Measurements from ENCODE around the gene TBC1D22A.

TBC1D22A gene

GRCh38 chr22:47172771-47173534, 410.5 kb downstream of the TBC1D22A start (continued):
- TF ChIP-seq GLIS3 (CRISPR knock-in tag; IDR thresholded peaks at IDR 0.05) = no peak
- TF ChIP-seq PPARA (CRISPR knock-in tag; IDR thresholded peaks at IDR 0.05; ENCODE audit: borderline replicate concordance) = no peak
- no peak for TF ChIP-seq ZFP30 (CRISPR knock-in tag; IDR thresholded peaks at IDR 0.05)
- TF ChIP-seq ISL1 (CRISPR knock-in tag; IDR thresholded peaks at IDR 0.05) = no peak
- TF ChIP-seq RARB (CRISPR knock-in tag; IDR thresholded peaks at IDR 0.05) = no peak
- no peak for TF ChIP-seq TCF4 (CRISPR knock-in tag; IDR thresholded peaks at IDR 0.05; ENCODE audit: borderline replicate concordance)
- no peak for TF ChIP-seq ZNF8 (CRISPR knock-in tag; IDR thresholded peaks at IDR 0.05)
- no peak for TF ChIP-seq CSDC2 (CRISPR knock-in tag; IDR thresholded peaks at IDR 0.05)
- no peak for TF ChIP-seq ZNF70 (CRISPR knock-in tag; IDR thresholded peaks at IDR 0.05)
- no peak for TF ChIP-seq ZFP3 (CRISPR knock-in tag; IDR thresholded peaks at IDR 0.05)
- TF ChIP-seq TOX (CRISPR knock-in tag; IDR thresholded peaks at IDR 0.05; ENCODE audit: borderline replicate concordance) = no peak
- TF ChIP-seq BACH2 (CRISPR knock-in tag; IDR thresholded peaks at IDR 0.05; ENCODE audit: borderline replicate concordance) = no peak
- no peak for TF ChIP-seq POU6F1 (CRISPR knock-in tag; IDR thresholded peaks at IDR 0.05; ENCODE audit: borderline replicate concordance, low read depth)

DNA sequence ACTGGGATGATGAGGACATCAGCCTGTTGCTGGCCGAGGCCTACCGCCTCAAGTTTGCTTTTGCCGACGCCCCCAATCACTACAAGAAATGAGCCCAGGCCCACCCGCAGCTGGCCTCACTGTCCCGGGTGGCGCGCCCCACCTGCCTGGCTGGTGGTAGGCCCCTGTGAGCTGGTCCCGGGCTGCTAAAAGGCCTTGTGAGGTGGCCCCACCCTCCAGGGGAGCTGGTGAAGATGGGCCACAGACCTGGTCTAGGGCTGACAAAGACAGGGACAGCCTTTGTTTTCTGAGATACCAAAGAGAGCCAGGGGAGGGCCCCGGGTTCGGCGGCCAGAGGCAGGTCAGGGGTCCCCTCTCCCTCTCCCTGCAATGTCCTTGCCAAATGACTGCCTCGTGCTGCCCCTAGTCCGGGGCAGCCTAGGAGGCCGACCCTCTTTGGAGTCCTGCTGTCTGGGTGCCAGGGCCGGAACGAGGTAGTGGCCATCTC, 411.1 kb downstream of the TBC1D22A start:
- no peak for ATAC-seq
- TF ChIP-seq ZNF565 (CRISPR knock-in tag; conservative IDR thresholded peaks at IDR 0.05; ENCODE audit: low read depth) (no peak), CSRNP3 (CRISPR knock-in tag; IDR thresholded peaks at IDR 0.05) (no peak), ZC3H10 (CRISPR knock-in tag; IDR thresholded peaks at IDR 0.05) (no peak), ZNF70 (CRISPR knock-in tag; IDR thresholded peaks at IDR 0.05) (no peak), RARB (CRISPR knock-in tag; IDR thresholded peaks at IDR 0.05) (no peak), BACH2 (CRISPR knock-in tag; IDR thresholded peaks at IDR 0.05; ENCODE audit: borderline replicate concordance) (no peak), ZNF8 (CRISPR knock-in tag; IDR thresholded peaks at IDR 0.05) (no peak), PPARA (CRISPR knock-in tag; IDR thresholded peaks at IDR 0.05; ENCODE audit: borderline replicate concordance) (no peak), ZFP3 (CRISPR knock-in tag; IDR thresholded peaks at IDR 0.05) (no peak)
- TF ChIP-seq, protein P1, sequence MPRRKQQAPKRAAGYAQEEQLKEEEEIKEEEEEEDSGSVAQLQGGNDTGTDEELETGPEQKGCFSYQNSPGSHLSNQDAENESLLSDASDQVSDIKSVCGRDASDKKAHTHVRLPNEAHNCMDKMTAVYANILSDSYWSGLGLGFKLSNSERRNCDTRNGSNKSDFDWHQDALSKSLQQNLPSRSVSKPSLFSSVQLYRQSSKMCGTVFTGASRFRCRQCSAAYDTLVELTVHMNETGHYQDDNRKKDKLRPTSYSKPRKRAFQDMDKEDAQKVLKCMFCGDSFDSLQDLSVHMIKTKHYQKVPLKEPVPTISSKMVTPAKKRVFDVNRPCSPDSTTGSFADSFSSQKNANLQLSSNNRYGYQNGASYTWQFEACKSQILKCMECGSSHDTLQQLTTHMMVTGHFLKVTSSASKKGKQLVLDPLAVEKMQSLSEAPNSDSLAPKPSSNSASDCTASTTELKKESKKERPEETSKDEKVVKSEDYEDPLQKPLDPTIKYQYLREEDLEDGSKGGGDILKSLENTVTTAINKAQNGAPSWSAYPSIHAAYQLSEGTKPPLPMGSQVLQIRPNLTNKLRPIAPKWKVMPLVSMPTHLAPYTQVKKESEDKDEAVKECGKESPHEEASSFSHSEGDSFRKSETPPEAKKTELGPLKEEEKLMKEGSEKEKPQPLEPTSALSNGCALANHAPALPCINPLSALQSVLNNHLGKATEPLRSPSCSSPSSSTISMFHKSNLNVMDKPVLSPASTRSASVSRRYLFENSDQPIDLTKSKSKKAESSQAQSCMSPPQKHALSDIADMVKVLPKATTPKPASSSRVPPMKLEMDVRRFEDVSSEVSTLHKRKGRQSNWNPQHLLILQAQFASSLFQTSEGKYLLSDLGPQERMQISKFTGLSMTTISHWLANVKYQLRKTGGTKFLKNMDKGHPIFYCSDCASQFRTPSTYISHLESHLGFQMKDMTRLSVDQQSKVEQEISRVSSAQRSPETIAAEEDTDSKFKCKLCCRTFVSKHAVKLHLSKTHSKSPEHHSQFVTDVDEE (CRISPR knock-in tag; IDR thresholded peaks at IDR 0.05) = no peak

DNA sequence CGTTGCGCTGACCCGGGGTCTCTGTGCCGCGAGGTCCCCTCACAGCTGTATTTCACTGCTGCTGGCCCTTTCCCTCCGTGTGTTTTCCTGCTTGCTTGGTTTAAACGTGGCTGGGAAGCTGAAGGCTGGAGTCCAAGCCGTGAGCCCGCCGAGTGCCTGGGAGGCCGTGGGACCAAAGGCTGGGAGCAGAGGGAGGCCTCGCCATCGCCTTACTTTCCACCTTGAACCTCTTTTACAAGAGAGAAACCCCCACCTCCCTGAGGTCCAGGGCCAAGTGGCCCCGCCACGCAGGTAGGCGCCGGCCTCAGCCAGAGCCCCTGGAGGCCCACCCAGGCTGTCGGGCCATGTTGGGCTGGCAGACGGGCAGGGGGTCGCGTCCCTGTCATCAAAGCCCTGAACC, 411.6 kb downstream of the TBC1D22A start:
- ATAC-seq = no peak
- TF ChIP-seq ARNTL (CRISPR knock-in tag; IDR thresholded peaks at IDR 0.05; ENCODE audit: borderline replicate concordance, low read depth) = no peak
- TF ChIP-seq SNAI2 (CRISPR knock-in tag; IDR thresholded peaks at IDR 0.05) = no peak
- no peak for TF ChIP-seq ZNF70 (CRISPR knock-in tag; IDR thresholded peaks at IDR 0.05)
- TF ChIP-seq, protein P2, sequence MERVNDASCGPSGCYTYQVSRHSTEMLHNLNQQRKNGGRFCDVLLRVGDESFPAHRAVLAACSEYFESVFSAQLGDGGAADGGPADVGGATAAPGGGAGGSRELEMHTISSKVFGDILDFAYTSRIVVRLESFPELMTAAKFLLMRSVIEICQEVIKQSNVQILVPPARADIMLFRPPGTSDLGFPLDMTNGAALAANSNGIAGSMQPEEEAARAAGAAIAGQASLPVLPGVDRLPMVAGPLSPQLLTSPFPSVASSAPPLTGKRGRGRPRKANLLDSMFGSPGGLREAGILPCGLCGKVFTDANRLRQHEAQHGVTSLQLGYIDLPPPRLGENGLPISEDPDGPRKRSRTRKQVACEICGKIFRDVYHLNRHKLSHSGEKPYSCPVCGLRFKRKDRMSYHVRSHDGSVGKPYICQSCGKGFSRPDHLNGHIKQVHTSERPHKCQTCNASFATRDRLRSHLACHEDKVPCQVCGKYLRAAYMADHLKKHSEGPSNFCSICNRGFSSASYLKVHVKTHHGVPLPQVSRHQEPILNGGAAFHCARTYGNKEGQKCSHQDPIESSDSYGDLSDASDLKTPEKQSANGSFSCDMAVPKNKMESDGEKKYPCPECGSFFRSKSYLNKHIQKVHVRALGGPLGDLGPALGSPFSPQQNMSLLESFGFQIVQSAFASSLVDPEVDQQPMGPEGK (CRISPR knock-in tag; IDR thresholded peaks at IDR 0.05; ENCODE audit: borderline replicate concordance) = no peak
- TF ChIP-seq ZFP30 (CRISPR knock-in tag; IDR thresholded peaks at IDR 0.05) = no peak
- TF ChIP-seq ZNF565 (CRISPR knock-in tag; conservative IDR thresholded peaks at IDR 0.05; ENCODE audit: low read depth) = no peak
- TF ChIP-seq ZNF8 (CRISPR knock-in tag; IDR thresholded peaks at IDR 0.05) = no peak
- no peak for TF ChIP-seq CSDC2 (CRISPR knock-in tag; IDR thresholded peaks at IDR 0.05)
- no peak for TF ChIP-seq GLIS3 (CRISPR knock-in tag; IDR thresholded peaks at IDR 0.05)
- TF ChIP-seq, protein P1 (CRISPR knock-in tag; IDR thresholded peaks at IDR 0.05) = no peak
- no peak for TF ChIP-seq TOX (CRISPR knock-in tag; IDR thresholded peaks at IDR 0.05; ENCODE audit: borderline replicate concordance)
- no peak for TF ChIP-seq POU6F1 (CRISPR knock-in tag; IDR thresholded peaks at IDR 0.05; ENCODE audit: borderline replicate concordance, low read depth)
- no peak for TF ChIP-seq PPARA (CRISPR knock-in tag; IDR thresholded peaks at IDR 0.05; ENCODE audit: borderline replicate concordance)
- no peak for TF ChIP-seq ESRRG (CRISPR knock-in tag; IDR thresholded peaks at IDR 0.05)
- TF ChIP-seq CSRNP3 (CRISPR knock-in tag; IDR thresholded peaks at IDR 0.05) = no peak
- no peak for TF ChIP-seq TCF4 (CRISPR knock-in tag; IDR thresholded peaks at IDR 0.05; ENCODE audit: borderline replicate concordance)
